ENCODE measurements around the gene LRRC7.
"Not testable (repeated sequence)": the region's sequence is repeated elsewhere in the genome, so short reads cannot be mapped to it uniquely, and the experiment has no call there.

The LRRC7 gene

GRCh38 chr1:70042090-70042731 is 474.5 kb downstream of the LRRC7 start:
- peak; percentile 58 for DNase-seq (ENCODE audit: low read depth)
- TF ChIP-seq CTCF (conservative IDR thresholded peaks at IDR 0.05; ENCODE audit: low read depth, low read length), result no peak
- no peak overlapping the region for H3K4me3 ChIP-seq (ENCODE audit: low read depth, low read length)

DNA sequence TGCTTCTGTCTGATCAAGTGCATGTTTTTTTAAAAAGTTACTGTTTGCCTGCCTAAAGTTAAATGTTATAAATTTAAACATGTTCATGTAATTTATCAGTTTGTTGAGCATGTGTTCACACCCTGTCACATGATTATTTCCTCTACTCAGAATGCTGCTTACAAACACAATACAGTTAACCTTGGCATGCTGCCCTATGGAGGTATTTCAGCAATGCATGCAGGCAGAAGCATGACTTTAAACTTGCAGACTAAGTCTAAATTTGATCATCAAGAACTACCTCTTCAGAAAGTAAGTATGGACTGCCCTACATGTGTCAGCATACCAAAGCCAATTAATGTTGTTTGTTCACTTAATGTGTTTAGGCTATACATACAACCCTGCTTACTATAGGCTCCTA is 476.1 kb downstream of the LRRC7 start:
- TF ChIP-seq CTCF (conservative IDR thresholded peaks at IDR 0.05; ENCODE audit: low read depth, low read length), result no peak
- peak; percentile 94 for DNase-seq (ENCODE audit: low read depth)

DNA sequence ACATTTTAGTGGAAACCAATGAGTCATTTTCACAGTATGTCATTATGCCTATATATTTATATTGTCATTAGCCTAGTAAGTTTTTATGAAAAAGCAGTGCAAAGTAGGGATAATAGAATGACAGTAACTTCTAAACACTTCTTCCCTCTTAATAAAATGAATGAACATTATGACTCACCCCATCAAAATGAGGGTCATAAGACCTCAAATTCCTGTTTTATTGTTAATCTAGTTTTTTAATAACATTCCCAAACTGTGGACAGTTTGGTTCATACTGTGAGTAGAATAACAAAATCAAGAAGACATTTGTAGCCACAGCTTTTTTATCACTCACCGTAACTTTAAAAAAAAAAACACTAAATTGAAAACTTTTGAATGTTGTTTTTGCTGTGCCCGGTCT is 477.1 kb downstream of the LRRC7 start:
- no peak overlapping the region for H3K4me3 ChIP-seq (ENCODE audit: low read depth, low read length)
- no peak for TF ChIP-seq CTCF (conservative IDR thresholded peaks at IDR 0.05; ENCODE audit: low read depth, low read length)
- peak; percentile 76 for DNase-seq (ENCODE audit: low read depth)

More for the DNA sequence above, 476.1 kb downstream of the LRRC7 start:
- H3K4me3 ChIP-seq (ENCODE audit: low read depth, low read length), result no peak overlapping the region

DNA sequence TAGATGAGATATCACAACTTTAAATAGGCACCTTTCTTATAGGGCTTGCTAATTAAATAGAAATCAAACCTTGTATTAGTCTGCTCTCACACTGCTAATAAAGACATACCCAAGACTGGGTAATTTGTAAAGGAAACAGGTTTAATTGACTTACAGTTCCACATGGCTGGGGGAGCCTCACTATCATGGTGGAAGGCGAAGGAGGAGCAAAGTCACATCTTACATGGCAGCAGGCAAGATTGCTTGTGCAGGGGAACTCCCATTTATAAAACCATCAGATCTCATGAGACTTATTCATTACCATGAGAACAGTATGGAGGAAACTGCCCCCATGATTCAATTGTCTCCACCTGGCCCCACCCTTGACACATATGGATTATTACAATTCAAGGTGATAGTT is 477.9 kb downstream of the LRRC7 start:
- H3K4me3 ChIP-seq (ENCODE audit: low read depth, low read length); DNase-seq (ENCODE audit: low read depth): not testable (repeated sequence)

GRCh38 chr1:70048336-70049094 is 480.8 kb downstream of the LRRC7 start:
- TF ChIP-seq CTCF (conservative IDR thresholded peaks at IDR 0.05; ENCODE audit: low read depth, low read length), result no peak
- DNase-seq (ENCODE audit: low read depth), result peak; percentile 46
- H3K4me3 ChIP-seq (ENCODE audit: low read depth, low read length), result no peak overlapping the region

DNA sequence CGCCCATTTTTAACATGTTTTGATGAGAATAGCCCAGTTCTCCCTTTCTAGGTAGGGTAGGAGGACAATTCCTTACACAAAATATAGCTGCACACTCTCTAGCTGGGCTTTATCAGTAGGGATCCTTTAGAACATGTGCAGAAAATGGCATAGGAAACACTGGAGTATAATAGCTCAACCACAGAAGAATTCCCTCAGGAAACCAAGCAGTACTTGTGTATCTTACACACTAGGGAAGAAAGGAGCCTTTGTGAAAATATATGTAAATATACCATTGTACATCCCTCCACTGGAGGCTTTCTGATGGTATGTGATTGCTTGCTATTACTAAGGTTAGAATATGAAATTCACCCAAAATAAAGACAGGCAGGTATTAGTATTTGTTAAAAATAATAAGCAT is 484.2 kb downstream of the LRRC7 start:
- DNase-seq (ENCODE audit: low read depth), result no peak
- TF ChIP-seq CTCF (conservative IDR thresholded peaks at IDR 0.05; ENCODE audit: low read depth, low read length), result no peak
- H3K4me3 ChIP-seq (ENCODE audit: low read depth, low read length), result no peak overlapping the region

DNA sequence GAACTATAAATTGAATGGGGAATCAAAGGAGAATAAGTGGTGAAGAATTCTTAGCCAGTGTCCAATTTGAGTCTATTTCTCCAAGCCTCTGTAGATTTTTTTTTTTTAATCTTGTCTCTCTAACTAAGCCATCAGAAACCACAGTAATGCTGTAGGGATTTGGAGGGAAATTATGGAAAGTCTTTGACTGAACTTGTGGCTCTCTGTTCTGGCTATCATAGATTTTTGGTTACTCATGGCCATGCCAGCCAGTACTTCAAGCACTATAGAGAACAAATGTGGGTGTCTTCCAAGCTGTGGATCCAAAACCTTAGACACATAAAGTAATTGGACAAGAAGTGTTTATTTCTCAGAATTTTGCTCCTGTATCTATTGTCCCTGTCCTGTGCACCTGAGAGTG is 489.8 kb downstream of the LRRC7 start:
- no peak for TF ChIP-seq CTCF (conservative IDR thresholded peaks at IDR 0.05; ENCODE audit: low read depth, low read length)

More for the DNA sequence above, 489.8 kb downstream of the LRRC7 start:
- DNase-seq (ENCODE audit: low read depth), result no peak
- no peak overlapping the region for H3K4me3 ChIP-seq (ENCODE audit: low read depth, low read length)

All from choroid plexus epithelial cell (primary cell).